Measurements from ENCODE around the gene LY6G5C.

GRCh38 chr6:31718265-31718664 lies 37.4 kb upstream of the LY6G5C start:
- no peak for TF ChIP-seq CTCF (IDR thresholded peaks at IDR 0.05)
- TF ChIP-seq POLR2A (IDR thresholded peaks at IDR 0.05), result no peak

Data from adrenal gland (tissue), 5 donors.